Vagina (tissue), 2 donors: ENCODE data around the gene MAN2A2. TPM values are rescaled to one million over a fixed set of nuclear protein-coding genes. Genes with fewer than 3 reads are reported as not detected.

Experiments
- DNase-seq, 2 donors: peaks; one replicate each; pipeline ENCODE4 v3.0.0-alpha.2; 2017; ENCODE audit errors: extremely low spot score in 2 of 2
- H3K27ac ChIP-seq: fragments of 200-600 bp; sonication (generic); one replicate; pipeline ENCODE4 v1.5.1; 2019
- H3K27me3 ChIP-seq: fragments of 200-600 bp; sonication (generic); one replicate; pipeline ENCODE4 v1.5.1; 2019
- H3K36me3 ChIP-seq, 2 donors: fragments of 200-600 bp; sonication (generic); one replicate each; pipeline ENCODE4 v1.5.1; 2017 to 2019
- H3K4me1 ChIP-seq: fragments of 200-600 bp; sonication (generic); one replicate; pipeline ENCODE4 v1.5.1; 2019
- H3K4me3 ChIP-seq, 2 donors: fragments of 200-600 bp; sonication (generic); 1 replicate in 1 of 2; 2 replicates in 1 of 2; pipeline ENCODE4 v1.5.1; 2016 to 2019
- H3K9me3 ChIP-seq: fragments of 200-600 bp; sonication (generic); one replicate; pipeline ENCODE4 v1.5.1; 2019
- CTCF ChIP-seq, 3 experiments: fragments of 450-650 bp in 2 of 3; fragments of 200-600 bp in 1 of 3; sonication (generic) in 1 of 3; IDR thresholded peaks; one replicate each; pipeline ENCODE4 v1.5.1; 2017 to 2019; ENCODE audit warnings: antibody characterized with exemption in 3 of 3, mild to moderate bottlenecking in 2 of 3, moderate library complexity in 2 of 3
- POLR2A ChIP-seq, 2 donors: fragments of 450-650 bp; IDR thresholded peaks; one replicate each; pipeline ENCODE4 v1.6.1; 2017; ENCODE audit warnings: antibody characterized with exemption in 2 of 2, mild to moderate bottlenecking in 2 of 2, moderate library complexity in 2 of 2
- POLR2AphosphoS5 ChIP-seq, 2 donors: sonication (generic); formaldehyde crosslinking; IDR thresholded peaks; one replicate each; pipeline ENCODE4 v1.9.0; 2017; ENCODE audit warnings: antibody characterized with exemption in 2 of 2, mild to moderate bottlenecking in 2 of 2, low read depth in 1 of 2; ENCODE audit not compliant: insufficient read depth in 1 of 2
- intact Hi-C: fragments of 100-400 bp; cut with DNase I; formaldehyde crosslinking; loops from one replicate; pipeline ENCODE4 v1.15.1; 2023
- total RNA-seq: library from RNA; depleted of rRNA; stranded (reverse); fragments of >200 nt; gene quantifications from one replicate; pipeline ENCODE4 v1.2.3, GENCODE V29; 2016

Gene MAN2A2
- total RNA-seq, 1 donor from 2014 or later: 46.7 TPM

GRCh38 chr15:90913398-90913944 is 10.4 kb downstream of the MAN2A2 start:
- TF ChIP-seq CTCF (IDR thresholded peaks at IDR 0.05): no peak
- no peak for TF ChIP-seq POLR2A (IDR thresholded peaks at IDR 0.05)
- no peak for TF ChIP-seq POLR2AphosphoS5 (IDR thresholded peaks at IDR 0.05; ENCODE audit: insufficient read depth in 1 of 2, low read depth in 1 of 2)
- intact Hi-C loops: no loop called here
- Histone ChIP-seq H3K27me3 (no peaks in the 10 kb centered on the region), H3K4me3 (no peak overlapping the region), H3K9me3 (no peaks in the 10 kb centered on the region), H3K4me1 (no peaks in the 10 kb centered on the region), H3K27ac (no peak overlapping the region), H3K36me3 (peaks cover 5 to 91% of the 10 kb centered on the region in 2 donors)
- DNase-seq: no peak

- Histone ChIP-seq H3K4me1 (no peaks in the 10 kb centered on the region), H3K27me3 (no peaks in the 10 kb centered on the region), H3K27ac (no peak overlapping the region), H3K9me3 (no peaks in the 10 kb centered on the region), H3K36me3 (peaks cover 5 to 92% of the 10 kb centered on the region in 2 donors), H3K4me3 (no peak overlapping the region)
- TF ChIP-seq CTCF (IDR thresholded peaks at IDR 0.05) (no peak), POLR2A (IDR thresholded peaks at IDR 0.05) (no peak), POLR2AphosphoS5 (IDR thresholded peaks at IDR 0.05; ENCODE audit: insufficient read depth in 1 of 2, low read depth in 1 of 2) (no peak)
- peak in 1 of 2 donors; percentile 67 for DNase-seq
- intact Hi-C loops: no loop called here
Observed at GRCh38 chr15:90914305-90915080, 11.4 kb downstream of the MAN2A2 start.

- Histone ChIP-seq H3K27me3 (no peaks in the 10 kb centered on the region), H3K4me1 (no peaks in the 10 kb centered on the region), H3K36me3 (peaks cover 5 to 92% of the 10 kb centered on the region in 2 donors), H3K9me3 (no peaks in the 10 kb centered on the region), H3K4me3 (no peak overlapping the region), H3K27ac (no peak overlapping the region)
- intact Hi-C loops: no loop called here
- DNase-seq: no peak
- no peak for TF ChIP-seq CTCF (IDR thresholded peaks at IDR 0.05)
- no peak for TF ChIP-seq POLR2AphosphoS5 (IDR thresholded peaks at IDR 0.05; ENCODE audit: insufficient read depth in 1 of 2, low read depth in 1 of 2)
- no peak for TF ChIP-seq POLR2A (IDR thresholded peaks at IDR 0.05)
Observed at GRCh38 chr15:90915216-90915807, 12.2 kb downstream of the MAN2A2 start.

- DNase-seq: peak in 1 of 2 donors; percentile 88
- Histone ChIP-seq H3K27me3 (no peaks in the 10 kb centered on the region), H3K27ac (no peak overlapping the region), H3K4me1 (no peaks in the 10 kb centered on the region), H3K36me3 (peaks cover 5 to 87% of the 10 kb centered on the region in 2 donors), H3K4me3 (no peak overlapping the region), H3K9me3 (no peaks in the 10 kb centered on the region)
- no peak for TF ChIP-seq POLR2AphosphoS5 (IDR thresholded peaks at IDR 0.05; ENCODE audit: insufficient read depth in 1 of 2, low read depth in 1 of 2)
- TF ChIP-seq CTCF (IDR thresholded peaks at IDR 0.05): no peak
- TF ChIP-seq POLR2A (IDR thresholded peaks at IDR 0.05): no peak
- intact Hi-C loops: no loop called here
Observed at GRCh38 chr15:90915808-90916440, 12.8 kb downstream of the MAN2A2 start.
